ENCODE data around the gene METTL16. TPM values are rescaled to one million over a fixed set of nuclear protein-coding genes. Genes with fewer than 3 reads are reported as not detected.
"Not testable (repeated sequence)": the region's sequence is repeated elsewhere in the genome, so short reads cannot be mapped to it uniquely, and the experiment has no call there.

METTL16 gene
- polyA plus RNA-seq, 1 of the 3 experiments (the other 2 are of a cell fraction) = 8.1 TPM

GRCh38 chr17:2500446-2500845 lies 11.2 kb downstream of the METTL16 start:
- Histone ChIP-seq H3K9me2 (no peaks in the 10 kb centered on the region), H4K20me1 (ENCODE audit: insufficient read depth) (0 out of 2 replicates have a peak, but pooled peaks cover 3% of the 10 kb centered on the region), H3K27me3 (ENCODE audit: insufficient read depth) (no peaks in the 10 kb centered on the region), H3K9me3 (no peaks in the 10 kb centered on the region), H3F3A (replicated peaks; ENCODE audit: insufficient read depth) (peaks cover 6% of the 10 kb centered on the region), H3K4me2 (no peak overlapping the region), H3K9ac (no peak overlapping the region), H3K4me3 (ENCODE audit: low read depth in 2 of 2, low read length in 1 of 2) (no peak overlapping the region), H3K36me3 (replicated peaks in 1 of 2; ENCODE audit: control insufficient read depth in 1 of 2, insufficient read depth in 2 of 2, low read length in 1 of 2) (peaks cover 0 to 6% of the 10 kb centered on the region in 2 experiments), H2AFZ (ENCODE audit: low read depth) (no peak overlapping the region), H3K27ac (ENCODE audit: low read depth in 2 of 2, low read length in 1 of 2) (no peak overlapping the region), H3K4me1 (ENCODE audit: control insufficient read depth in 1 of 2, insufficient read depth in 2 of 2, low read depth in 1 of 2, low read length in 1 of 2) (no peaks in the 10 kb centered on the region), H3K79me2 (ENCODE audit: insufficient read depth) (peaks cover 47% of the 10 kb centered on the region)
- TF ChIP-seq POLR2AphosphoS5 (IDR thresholded peaks at IDR 0.05; ENCODE audit: low read depth, low read length) (no peak), NFIC (IDR thresholded peaks at IDR 0.05; ENCODE audit: borderline replicate concordance) (no peak), USF1 (IDR thresholded peaks at IDR 0.05; ENCODE audit: borderline replicate concordance, low read depth) (no peak), SIN3A (IDR thresholded peaks at IDR 0.05; ENCODE audit: borderline replicate concordance, low read depth, low read length) (no peak), MEF2A (IDR thresholded peaks at IDR 0.05; ENCODE audit: borderline replicate concordance, low read depth) (no peak), EZH2phosphoT487 (IDR thresholded peaks at IDR 0.05; ENCODE audit: borderline replicate concordance, low read depth) (no peak), MAX (IDR thresholded peaks at IDR 0.05; ENCODE audit: low read depth) (no peak), ZBTB33 (IDR thresholded peaks at IDR 0.05; ENCODE audit: borderline replicate concordance, low read depth) (no peak), CTCF (IDR thresholded peaks at IDR 0.05) (no peak), GATA2 (CRISPR knock-in tag; IDR thresholded peaks at IDR 0.05) (no peak), YY1 (IDR thresholded peaks at IDR 0.05; ENCODE audit: low read depth) (no peak), FOSL2 (IDR thresholded peaks at IDR 0.05; ENCODE audit: borderline replicate concordance, low read depth) (no peak), TEAD4 (IDR thresholded peaks at IDR 0.05; ENCODE audit: borderline replicate concordance, insufficient read depth) (no peak), CHD2 (IDR thresholded peaks at IDR 0.05; ENCODE audit: low read length, partially characterized antibody) (no peak), RFX5 (IDR thresholded peaks at IDR 0.05; ENCODE audit: low read length) (no peak), NRF1 (IDR thresholded peaks at IDR 0.05; ENCODE audit: low read depth, low read length) (no peak), GABPA (IDR thresholded peaks at IDR 0.05; ENCODE audit: low read depth) (no peak), PBX3 (IDR thresholded peaks at IDR 0.05) (no peak), FOXJ3 (CRISPR knock-in tag; IDR thresholded peaks at IDR 0.05) (no peak), ELF1 (IDR thresholded peaks at IDR 0.05) (no peak)
- CTCF ChIA-PET = no interaction called here
- POLR2A ChIA-PET = interaction anchor here (0.7 kb wide), 1 partner anchor 68 kb away, joined by 3 read pairs; no protein-coding TSS in a partner anchor
- no peak for DNase-seq
- 85% methylated on average over 8 of the region's 8 CpGs for WGBS (ENCODE audit: low lambda C conversion rate)

- POLR2A ChIA-PET = interaction anchor here (0.7 kb wide), 1 partner anchor 40 kb away, joined by 3 read pairs; no protein-coding TSS in a partner anchor
- not testable (repeated sequence) for DNase-seq; H3K4me2 ChIP-seq; H2AFZ ChIP-seq (ENCODE audit: low read depth); H3K36me3 ChIP-seq (replicated peaks in 1 of 2; ENCODE audit: control insufficient read depth in 1 of 2, insufficient read depth in 2 of 2, low read length in 1 of 2); H3K4me1 ChIP-seq (ENCODE audit: control insufficient read depth in 1 of 2, insufficient read depth in 2 of 2, low read depth in 1 of 2, low read length in 1 of 2); H3K9me3 ChIP-seq; H4K20me1 ChIP-seq (ENCODE audit: insufficient read depth); H3K4me3 ChIP-seq (ENCODE audit: low read depth in 2 of 2, low read length in 1 of 2); H3K9me2 ChIP-seq; H3F3A ChIP-seq (replicated peaks; ENCODE audit: insufficient read depth); H3K27ac ChIP-seq (ENCODE audit: low read depth in 2 of 2, low read length in 1 of 2); H3K9ac ChIP-seq; H3K27me3 ChIP-seq (ENCODE audit: insufficient read depth)
- 97% methylated on average over 15 of the region's 15 CpGs for WGBS (ENCODE audit: low lambda C conversion rate)
- CTCF ChIA-PET = interaction anchor here (0.8 to 1.0 kb wide), 2 partner anchors 10 to 185 kb away, joined by 3 read pairs; no protein-coding TSS in a partner anchor
- peaks cover 48% of the 10 kb centered on the region; the same call in 1 of the 2 replicates for H3K79me2 ChIP-seq (ENCODE audit: insufficient read depth)
These were observed 22.4 kb downstream of the METTL16 start for GRCh38 chr17:2489286-2489685.

All from SK-N-SH (cell line).